OCI-LY1 (cell line): ENCODE results near the gene HOXD3.

Experiments
- EZH2 ChIP-seq: fragments of 200-600 bp; sonication (generic), shearing (Covaris generic); IDR thresholded peaks from 2 replicates; pipeline ENCODE4 v1.8.0; 2017; ENCODE audit warnings: borderline replicate concordance, mixed run types, mild to moderate bottlenecking, antibody characterized with exemption, low read length, moderate library complexity, mixed read lengths
- TF ChIP-seq, protein P1 (sequence below): fragments of 200-600 bp; sonication (generic), shearing (Covaris generic); IDR thresholded peaks from 2 replicates; pipeline ENCODE4 v1.5.1; 2017; ENCODE audit warnings: mild to moderate bottlenecking, antibody characterized with exemption, low read length, moderate library complexity, mixed read lengths

DNA sequence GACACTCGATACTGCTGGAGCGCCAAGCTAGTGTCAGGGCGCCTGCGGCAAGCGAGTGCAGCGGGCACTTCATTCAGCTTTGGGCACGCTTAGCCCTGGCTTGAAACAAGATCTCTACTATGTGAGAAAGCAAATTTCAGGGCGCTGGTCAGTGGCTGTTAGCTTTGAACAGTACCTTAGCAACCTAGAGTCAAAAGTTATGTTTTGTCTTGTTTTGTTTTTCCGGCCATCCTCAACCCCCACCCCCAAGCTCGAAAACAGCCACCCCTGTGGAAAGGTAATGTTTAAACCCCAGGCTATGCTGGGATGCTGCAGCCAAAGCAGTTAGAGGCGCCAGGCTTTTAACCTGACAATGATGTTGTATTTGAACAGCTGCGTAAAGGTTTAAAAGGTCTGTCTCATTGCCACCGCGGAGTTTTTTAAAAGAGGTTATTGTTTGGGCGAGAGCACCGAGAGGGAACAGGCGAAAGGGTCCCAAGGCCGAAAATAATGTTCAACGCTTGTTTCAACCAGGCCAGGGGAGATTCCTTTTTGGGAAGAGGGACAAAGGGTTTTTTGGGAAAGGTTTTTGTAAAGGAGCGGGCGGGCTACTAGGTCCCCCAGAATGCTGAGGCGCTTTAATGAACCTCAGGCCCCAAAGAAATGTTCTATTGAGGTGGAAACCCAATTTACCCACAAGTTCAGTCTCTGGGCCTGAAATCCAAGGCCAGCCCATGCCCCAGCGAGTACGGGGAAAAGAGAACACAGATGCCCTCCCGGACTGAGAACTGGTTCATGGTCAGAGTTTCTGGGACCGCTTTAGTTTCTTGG lies 42.8 kb upstream of the HOXD3 start:
- TF ChIP-seq, protein P1, sequence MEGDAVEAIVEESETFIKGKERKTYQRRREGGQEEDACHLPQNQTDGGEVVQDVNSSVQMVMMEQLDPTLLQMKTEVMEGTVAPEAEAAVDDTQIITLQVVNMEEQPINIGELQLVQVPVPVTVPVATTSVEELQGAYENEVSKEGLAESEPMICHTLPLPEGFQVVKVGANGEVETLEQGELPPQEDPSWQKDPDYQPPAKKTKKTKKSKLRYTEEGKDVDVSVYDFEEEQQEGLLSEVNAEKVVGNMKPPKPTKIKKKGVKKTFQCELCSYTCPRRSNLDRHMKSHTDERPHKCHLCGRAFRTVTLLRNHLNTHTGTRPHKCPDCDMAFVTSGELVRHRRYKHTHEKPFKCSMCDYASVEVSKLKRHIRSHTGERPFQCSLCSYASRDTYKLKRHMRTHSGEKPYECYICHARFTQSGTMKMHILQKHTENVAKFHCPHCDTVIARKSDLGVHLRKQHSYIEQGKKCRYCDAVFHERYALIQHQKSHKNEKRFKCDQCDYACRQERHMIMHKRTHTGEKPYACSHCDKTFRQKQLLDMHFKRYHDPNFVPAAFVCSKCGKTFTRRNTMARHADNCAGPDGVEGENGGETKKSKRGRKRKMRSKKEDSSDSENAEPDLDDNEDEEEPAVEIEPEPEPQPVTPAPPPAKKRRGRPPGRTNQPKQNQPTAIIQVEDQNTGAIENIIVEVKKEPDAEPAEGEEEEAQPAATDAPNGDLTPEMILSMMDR, result no peak
- no peak for TF ChIP-seq EZH2
